Bone marrow (tissue), 2 donors: Measurements from ENCODE around the gene ZIM2.
"Not testable (repeated sequence)": the region's sequence is repeated elsewhere in the genome, so short reads cannot be mapped to it uniquely, and the experiment has no call there.

ENCODE experiments used
- DNase-seq, 2 donors: peaks; one replicate each; lab custom pipeline; 2025; lab: John Stamatoyannopoulos, UW

The ZIM2 gene

DNA sequence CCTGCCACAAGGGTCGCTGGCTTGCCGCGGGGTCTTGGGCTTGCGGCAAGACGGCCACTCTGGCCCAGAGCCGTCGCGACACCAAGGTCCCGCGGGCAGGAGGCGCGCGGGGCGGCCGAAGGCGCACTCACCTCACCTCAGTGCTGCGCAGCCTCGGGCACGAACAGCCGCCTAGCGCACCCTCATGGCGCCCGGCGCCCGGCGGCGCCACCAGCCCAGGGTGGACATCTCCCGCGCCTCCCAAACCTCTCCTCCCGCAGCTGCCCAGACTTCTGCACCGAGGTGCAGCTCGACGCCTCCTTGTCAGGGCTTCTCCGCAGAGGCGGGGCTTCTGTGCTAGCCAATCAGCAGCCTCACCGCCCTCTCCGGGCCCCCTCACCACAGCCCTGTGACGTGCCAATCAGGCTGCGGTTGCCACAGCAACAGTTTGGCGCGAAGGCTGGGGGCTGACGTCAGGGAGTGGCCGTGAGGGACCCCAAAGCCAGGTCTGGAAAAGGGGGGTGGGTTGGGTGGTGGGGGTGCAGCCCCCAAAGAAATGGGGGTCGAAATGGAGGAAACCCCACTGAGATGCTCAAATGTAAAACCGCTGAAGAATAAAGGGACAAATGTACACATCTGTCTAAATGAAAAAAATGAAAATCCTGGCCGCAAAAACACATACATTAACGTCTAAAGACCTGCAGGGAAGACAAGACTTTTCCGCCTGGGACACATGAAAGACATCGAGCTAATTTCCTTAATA, at the start of gene ZIM2, which contains the start of gene PEG3:
TSS of gene ZIM2 (minus strand) at position 276 of the 742 bp plus-strand sequence. CDS start 16,449 bp downstream, outside the sequence.
TSS of gene PEG3 (minus strand) at position 276 of the 742 bp plus-strand sequence. CDS start 16,071 bp downstream, outside the sequence.
- no peak for DNase-seq

DNA sequence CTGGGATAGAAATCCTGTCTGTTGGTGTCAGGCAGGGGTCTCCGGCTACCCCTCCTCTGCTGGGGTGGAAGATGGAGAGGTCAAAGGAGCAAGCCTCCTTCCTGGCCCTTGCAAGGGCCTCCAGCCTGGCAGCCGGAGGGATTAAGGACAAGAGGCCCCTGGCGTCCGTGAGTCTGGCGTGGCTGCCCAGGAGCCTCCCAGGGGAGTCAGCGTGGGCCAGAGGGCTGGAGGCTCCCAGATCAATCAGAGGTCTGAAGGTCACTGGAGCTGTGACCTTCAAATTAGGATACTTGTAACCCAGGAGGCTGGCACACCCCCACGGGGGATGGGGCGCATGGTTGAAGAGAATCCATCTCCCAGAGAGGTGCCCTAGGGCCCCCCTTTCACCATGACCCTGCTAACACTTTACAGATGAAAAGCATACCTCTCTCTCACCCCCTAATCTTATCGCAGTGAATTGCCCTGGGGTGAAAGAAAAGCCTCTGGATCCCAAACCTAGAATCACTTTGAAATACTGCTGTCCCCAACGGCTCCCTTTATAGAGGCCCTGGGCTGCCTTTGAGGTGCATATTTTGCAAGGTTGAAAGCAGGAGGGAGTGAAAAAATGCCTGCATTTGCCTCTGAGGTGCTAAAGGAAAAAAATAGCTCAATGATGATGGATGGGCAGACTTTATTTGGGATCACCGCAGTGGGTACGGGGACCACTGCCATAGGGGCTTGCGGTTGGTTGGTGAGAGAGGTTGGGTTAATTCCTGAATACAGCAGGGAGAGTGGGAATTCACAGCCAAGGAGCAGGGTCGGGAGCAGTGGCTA, 44.9 kb upstream of the ZIM2 start:
- DNase-seq = no peak

DNA sequence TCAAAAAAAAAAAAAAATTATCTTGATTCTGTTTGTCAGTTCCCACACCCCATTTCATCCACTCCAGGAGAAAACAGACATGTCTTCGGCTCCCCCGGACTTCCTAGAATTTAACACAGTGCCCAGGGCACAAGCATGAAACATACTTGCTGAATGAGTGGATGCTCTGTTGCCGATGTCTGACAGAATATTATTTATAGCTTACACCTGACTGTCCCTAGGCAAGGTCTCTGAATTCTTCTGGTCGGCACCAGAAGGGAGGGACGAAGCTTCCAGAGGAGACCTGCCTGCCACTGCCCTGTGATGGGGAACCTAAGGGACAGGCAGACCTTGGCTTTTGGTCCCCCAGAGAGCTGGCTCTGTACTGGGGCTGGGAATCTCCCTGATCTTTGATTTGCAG, 43.9 kb upstream of the ZIM2 start:
- DNase-seq = no peak

DNA sequence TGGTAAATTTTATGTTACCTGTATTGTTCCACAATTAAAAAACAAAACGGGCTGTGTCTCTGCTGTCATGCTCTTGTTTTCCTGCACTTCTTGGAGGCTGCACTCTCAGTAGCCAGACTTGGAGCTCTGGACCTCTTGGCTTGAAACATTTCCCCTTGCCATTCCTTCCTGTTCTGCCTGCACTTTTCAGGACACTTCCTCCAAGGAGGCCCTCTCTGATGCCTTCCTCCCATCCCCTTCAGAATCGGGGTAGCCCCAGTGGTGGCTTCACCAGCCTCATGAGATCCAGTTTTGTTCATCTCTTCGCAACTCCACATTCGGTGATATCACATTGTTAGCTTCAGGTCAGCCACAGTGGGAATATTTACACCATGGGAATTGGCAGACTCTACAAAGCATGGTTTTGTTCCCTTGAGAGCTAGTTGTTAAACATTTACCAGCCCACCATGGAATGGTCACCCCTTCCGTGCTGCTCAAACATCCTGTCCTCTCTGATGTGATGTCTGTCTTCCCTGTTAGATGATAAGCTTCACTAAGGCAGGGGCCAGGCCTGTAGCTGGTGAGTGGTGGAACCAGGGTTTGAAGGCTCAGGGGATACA, 40.2 kb upstream of the ZIM2 start:
- DNase-seq = no peak

DNA sequence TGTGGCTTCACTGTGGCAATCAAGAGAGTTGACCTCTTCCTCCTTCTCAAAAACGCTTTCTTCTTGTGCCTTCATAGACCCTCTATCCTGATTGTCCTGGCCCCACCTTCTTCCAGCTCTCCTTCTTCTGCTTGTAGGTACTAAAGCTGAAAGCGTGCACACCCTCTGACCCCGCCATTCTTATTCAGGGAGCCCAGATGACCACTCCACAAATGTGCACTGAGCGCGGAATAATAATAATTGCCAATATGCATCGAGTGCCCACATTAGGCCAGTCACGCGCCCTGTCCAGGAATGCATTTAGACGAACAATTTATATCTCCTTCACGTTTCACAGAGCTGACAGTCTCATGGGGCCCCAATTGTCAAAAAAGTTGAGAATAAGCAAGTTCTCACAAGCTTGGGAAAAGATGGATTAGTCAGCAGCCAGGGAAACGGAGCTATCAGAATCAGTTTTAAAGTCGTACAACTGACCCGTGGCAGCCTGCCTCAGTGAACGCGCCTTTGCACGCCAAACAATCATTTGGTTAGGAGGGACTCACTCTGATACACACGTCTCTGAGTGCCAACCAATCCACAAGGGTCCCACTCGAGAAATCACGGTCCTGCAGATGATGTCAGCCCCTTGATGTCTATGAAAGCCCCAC, 36.7 kb upstream of the ZIM2 start:
- DNase-seq = no peak

DNA sequence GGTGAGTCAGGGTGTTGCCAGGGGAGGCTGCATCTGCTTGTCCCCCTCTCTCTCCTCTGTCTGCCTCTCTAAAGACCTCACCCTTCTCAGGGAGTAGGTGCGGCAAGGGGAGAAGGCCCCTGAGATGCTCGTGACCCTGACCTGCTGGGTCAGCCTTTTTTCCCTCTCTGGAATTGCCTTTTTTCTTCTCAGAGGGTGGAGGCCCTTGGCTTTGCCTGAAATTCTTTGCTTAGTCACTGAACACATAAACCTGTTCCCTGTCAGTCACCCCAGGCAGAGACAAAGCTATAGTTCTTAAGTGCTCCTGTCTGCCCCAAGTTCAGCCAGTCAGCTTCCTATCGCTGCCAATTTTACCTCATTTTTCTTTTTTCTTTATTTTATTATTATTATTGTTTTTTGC, 35.2 kb upstream of the ZIM2 start:
- no peak for DNase-seq

DNA sequence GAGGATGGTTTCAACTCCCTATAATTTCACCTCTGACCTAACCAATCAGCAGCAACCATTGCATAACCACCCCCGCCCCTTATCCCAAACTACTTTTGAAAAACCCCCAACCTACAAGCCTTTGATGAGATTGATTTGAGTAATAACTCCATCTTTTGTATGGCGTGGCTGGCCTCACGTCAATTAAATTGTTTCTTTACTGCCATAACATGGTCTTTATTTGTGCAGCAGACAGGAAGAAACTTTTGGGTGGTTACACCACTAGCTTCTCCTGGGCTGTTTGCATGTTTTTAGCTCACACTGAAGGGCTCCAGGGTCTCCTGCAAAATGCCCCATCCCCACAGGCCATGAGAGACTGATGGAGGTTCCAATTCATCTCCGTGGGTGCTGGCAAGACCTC, 34.0 kb upstream of the ZIM2 start:
- DNase-seq = no peak

DNA sequence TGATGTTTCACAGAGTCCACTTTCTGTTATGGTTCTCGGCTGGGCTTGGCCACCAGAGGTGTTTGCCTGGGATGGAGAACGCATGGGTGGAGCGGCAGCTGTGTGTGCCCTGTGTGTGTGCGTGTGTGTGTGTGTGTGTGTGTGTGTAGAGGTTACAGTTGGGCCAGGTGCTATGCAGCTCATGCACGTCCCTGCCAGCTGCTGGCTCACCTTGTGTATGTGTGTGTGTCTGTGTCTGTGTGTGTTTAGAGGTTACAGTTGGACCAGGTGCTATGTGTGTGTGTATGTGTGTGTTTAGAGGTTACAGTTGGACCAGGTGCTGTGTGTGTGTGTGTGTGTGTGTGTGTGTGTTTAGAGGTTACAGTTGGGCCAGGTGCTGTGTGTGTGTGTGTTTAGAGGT, 33.0 kb upstream of the ZIM2 start:
- no peak for DNase-seq

DNA sequence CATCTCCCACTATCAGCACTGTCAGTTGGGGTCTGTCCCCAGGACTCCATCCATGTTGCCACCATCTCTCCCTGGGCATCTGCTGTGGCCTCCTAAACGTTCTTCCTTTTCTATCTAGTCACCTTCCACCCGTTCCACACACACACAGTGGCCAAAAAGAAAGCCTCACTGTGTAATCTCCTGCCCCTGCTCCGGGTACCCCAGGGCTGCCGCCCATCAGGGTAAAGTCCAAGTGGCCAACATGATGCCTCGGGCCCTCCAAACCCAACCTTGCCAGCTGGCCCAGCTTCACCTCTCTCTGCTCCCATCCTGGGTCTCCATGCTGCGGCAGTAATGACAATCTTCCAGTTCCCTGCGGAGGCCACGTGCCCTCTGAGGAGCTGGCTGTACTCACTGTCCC, 29.4 kb upstream of the ZIM2 start:
- no peak for DNase-seq

DNA sequence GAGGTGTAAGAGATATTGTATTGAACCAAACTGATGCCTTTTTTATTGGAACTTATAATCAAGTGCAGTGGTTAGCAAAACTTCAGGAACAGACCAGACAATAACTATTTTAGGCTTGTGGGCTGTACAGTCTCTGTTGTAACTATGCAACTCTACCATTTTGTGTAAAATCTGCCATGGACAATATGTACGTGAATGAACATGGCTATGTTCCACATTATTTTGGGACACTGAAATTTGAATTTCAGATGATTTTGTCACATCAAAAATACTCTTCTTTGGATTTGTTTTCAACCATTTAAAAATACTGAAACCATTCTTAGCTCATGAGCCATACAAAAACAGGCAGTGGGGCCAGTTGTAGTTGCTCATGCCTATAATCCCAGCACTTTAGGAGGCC, 27.9 kb upstream of the ZIM2 start:
- no peak for DNase-seq

DNA sequence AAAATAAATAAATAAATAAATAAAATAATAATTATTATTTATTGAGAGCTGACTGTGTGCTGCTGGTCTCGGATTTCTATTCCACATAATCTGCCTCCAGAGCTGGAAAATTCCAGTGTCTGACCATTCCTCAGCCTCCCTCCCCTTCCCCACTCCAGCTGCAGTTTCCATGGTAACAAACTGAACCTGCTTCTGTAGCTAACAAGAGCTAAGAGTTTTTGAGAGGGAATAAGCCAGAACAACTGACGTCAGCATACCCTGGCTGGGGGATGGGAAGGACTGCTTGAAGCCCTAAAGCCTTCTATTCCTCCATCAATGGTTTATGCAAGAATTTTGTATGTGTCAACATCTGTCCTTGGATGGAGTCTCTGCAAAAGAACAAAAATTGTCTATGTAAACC, 26.0 kb upstream of the ZIM2 start:
- DNase-seq = no peak

DNA sequence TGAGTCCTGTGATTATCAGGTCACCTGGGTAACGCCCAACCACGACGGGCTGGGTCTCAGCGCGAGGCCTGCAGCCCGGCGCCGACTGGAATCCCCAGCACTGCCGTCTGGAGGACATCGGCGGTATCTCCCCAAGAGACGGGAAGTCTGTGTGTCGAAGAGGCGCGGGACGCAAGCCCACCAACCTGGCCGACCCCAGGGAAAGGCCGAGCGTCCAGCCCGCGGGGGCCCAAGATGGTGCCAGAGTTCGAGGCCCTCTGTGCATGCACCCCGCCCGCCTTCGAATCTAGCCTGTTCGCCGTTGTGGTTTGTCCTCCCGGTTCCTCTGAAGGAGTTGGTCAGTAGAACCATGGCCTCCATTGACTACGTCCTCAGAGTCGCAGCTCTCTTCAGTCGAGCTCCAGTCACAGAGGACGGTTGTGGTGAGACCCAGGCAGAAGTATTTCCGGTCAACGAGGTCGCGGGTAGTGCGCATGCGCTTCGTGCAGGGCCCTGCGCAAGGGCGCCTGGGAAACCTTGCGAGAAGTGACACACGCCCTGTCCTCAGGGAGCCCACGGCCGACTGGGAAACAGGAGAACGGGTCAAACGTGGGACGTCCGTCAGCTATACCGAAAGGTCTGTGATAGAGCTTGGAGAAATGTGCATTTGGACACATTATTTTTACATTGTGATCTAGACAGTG, 24.1 kb upstream of the ZIM2 start:
- no peak for DNase-seq

DNA sequence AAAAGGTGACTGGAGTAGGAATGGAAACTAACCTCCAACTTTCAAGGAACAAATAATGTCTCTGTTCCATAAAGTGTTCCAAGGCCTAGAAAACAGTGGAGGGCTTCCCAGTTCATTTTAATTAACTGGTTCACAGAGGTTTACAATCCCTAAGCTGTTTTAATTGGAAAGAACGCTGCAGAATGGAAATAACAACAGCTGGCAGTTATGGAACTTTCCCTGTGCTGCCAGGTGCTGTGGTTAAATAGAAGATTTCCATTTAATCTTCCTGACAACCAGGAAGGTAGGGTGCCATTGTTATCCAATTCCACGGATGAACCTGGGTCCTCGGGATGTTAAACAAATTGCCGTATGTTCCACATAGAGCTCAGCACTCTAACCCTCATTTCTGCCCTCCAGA, 22.2 kb upstream of the ZIM2 start:
- DNase-seq = no peak

DNA sequence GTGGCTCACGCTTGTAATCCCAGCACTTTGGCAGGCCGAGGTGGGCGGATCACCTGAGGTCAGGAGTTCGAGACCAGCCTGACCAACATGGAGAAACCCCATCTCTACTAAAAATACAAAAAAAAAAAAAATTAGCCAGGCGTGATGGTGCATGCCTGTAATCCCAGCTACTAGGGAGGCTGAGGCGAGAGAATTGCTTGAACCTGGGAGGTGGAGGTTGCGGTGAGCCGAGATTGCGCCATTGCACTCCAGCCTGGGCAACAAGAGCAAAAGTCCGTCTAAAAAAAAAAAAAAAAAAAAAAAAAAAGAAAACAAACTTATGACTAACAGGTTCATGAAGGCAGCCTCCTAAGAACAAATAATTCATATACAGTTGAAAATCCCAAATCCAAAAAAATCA, 19.9 kb upstream of the ZIM2 start:
- not testable (repeated sequence) for DNase-seq

DNA sequence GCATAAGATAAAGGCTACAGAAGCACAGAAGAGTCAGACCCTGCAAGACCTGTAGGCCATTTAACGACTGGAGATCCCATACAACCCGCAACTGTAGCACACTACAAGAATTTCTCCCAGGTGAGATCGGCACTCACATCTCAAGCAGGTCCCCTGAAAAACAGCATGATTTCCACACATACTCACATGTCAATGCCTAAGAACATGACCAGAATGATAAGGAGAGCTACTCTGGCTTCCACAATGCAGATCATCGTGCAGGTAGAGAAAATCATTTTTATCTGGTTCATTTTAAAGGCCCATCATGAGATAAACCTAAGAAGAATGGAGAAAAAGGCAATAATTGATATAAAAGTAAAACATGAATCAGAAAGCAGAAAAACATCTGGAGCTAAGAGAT, 17.5 kb upstream of the ZIM2 start:
- no peak for DNase-seq

DNA sequence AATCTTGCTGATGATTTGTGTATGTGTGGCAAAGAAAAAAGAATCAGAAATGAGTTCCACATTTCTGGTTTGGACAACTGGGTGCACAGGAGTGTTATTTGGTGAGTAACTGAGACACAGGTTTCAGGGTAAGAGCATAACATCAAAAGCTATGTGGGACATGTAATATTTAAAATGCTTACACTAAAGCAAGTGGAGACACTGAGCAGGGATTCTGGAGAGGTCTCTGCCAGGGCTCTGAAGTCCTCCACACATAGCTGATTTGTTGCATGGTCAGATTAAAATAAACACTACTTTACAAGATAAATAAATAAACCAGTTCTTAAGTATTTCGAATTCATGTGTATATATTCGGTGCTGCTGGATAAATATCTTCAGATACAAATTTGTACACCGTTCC, 16.3 kb upstream of the ZIM2 start:
- no peak for DNase-seq

DNA sequence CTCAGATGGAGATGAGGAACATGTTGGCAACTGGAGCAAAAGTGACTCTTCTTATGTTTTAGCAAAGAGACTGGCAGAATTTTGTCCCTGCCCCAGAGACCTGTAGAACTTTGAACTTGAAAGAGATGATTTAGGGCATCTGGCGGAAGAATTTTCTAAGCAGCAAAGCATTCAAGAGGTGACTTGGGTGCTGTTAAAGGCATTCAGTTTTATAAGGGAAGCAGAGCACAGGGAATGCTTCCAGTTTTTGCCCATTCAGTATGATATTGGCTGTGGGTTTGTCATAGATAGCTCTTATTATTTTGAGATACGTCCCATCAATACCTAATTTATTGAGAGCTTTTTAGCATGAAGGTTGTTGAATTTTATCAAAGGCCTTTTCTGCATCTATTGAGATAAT, 11.8 kb upstream of the ZIM2 start:
- not testable (repeated sequence) for DNase-seq

DNA sequence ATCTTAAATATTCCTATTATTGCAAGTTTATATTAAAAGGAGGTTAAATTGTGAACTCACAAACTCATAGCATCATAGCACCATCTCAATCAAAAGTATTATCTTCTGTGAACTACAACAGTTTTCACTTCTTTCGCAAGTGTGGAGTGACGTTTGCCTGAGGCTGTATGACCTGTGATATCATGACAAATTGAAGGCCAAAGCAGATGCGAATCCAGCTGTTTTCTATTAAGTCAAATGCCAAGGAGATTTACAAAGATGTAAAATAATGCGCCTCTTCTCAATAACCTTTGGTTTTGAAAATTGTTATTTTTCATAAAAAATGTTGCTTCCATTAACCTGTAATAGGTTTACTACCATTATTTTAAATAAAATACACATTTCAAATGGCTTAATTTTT, 7.6 kb upstream of the ZIM2 start:
- no peak for DNase-seq

DNA sequence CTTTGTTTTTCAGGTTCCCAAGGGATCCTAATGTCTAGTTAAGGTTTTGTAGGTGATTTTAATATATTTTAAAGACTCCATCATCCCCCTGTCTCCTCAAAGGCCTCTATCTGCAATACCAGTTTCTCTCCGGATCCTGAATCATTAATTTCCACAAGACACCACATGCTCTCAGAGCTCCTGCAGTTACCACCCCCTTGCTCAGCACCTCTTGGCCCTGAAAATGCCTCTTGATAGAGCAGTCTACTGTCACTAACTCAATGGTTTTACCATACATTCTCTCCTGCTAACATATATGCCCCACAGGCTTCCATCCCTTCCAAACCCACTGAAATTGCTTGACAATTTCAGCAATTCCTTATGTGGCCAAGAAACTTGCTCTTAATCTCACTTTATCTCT, 1.9 kb upstream of the ZIM2 start:
- no peak for DNase-seq

DNA sequence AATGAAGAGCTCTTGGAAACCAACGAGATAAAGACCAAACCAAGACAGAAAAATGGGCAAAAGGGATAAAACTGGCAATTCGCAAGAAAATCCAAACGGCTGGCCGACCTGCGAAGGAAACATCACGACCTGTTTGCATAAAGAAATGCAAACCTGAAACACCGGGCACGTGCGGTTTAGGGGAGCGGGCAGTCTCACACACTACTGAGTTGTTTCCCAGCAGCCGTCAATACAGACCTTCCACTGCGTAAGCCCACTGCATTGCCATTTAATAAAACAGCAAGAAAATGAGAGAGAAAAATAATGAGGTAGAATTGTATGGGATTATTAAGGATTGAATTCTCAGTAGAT, 642 bp upstream of the ZIM2 start:
- no peak for DNase-seq

DNA sequence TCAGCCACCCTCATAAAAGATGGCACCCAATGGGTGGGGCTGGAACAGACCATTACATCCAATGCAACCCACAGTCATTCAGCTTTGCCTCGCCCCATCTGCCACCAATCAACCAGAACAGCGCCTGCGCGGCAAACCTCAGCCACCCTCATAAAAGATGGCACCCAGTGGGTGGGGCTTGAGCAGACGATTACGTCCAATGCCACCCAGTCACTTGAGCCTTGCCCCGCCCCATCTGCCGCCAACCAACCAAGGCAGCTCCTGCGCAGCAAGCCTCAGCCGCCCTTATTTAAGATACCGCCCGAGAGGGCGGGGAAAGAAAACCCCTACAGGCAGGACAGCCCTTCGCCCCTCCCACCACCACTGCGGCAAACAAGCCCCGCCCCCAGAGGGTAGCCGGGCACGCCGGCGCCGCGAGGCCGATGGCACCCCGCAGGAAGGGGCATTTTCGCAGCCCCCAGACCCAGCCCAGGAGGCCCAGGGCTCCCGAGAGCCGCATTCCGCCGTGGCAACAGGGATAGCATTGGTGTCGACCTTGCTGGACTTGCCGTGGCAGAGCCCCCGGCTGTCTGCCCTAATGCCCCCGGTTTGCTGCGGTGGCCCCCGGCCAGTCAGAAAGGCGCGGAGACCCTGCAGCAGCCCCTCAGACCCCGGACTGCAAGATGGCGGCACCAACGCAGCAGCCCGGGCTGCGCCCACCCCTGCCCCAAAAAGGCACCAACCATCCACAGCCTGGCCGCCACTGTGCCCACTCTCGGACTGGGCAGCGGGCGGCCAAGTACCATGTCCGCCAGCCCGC, 675 bp downstream of the ZIM2 start:
- DNase-seq = no peak
